GM10847 (cell line): ENCODE measurements around the gene CX3CL1.

Experiments
- POLR2A ChIP-seq: IDR thresholded peaks from 2 replicates; pipeline ENCODE4 v1.6.1; 2011; ENCODE audit not compliant: insufficient read length; ENCODE audit errors: extremely low read depth

Gene CX3CL1

DNA sequence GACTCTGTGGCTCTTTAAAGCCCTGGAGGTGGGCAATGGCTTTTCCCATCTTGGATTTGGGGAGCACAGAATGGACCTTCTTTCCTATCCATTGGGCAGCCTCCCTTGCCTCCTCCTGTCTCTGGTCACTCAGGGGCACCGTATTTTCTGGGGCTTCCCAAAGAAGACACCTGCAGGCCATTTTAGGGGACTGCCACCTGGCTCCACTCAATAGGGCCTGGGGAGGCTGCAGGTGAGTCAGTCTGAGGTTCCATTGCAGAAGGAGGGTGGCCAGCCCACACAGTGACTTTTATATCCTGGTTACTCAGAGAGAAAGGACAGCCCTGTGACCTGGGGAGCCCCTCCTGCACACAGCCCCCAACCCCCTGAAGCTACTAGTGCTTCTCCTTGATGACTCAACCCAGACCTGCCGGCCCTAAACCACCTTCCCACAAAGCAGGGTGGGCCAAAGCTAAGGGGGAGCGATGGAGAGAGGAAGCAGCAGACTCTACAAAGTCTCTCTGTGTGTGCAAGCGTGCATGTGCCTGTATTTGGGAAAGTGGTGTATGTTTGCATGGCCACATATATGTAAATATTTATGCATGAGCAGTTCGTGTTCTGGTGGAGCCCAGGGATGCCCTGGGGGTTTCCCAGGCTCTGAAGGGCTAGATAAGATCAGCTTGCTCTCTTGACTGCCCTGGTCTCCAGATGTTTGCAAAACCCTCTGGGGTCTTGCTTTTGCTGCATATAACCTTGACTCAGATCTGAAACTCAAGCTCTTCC lies 5.0 kb downstream of the CX3CL1 start:
- TF ChIP-seq POLR2A = no peak

- no peak for TF ChIP-seq POLR2A
Observed at GRCh38 chr16:57379579-57379978, 7.3 kb downstream of the CX3CL1 start.

DNA sequence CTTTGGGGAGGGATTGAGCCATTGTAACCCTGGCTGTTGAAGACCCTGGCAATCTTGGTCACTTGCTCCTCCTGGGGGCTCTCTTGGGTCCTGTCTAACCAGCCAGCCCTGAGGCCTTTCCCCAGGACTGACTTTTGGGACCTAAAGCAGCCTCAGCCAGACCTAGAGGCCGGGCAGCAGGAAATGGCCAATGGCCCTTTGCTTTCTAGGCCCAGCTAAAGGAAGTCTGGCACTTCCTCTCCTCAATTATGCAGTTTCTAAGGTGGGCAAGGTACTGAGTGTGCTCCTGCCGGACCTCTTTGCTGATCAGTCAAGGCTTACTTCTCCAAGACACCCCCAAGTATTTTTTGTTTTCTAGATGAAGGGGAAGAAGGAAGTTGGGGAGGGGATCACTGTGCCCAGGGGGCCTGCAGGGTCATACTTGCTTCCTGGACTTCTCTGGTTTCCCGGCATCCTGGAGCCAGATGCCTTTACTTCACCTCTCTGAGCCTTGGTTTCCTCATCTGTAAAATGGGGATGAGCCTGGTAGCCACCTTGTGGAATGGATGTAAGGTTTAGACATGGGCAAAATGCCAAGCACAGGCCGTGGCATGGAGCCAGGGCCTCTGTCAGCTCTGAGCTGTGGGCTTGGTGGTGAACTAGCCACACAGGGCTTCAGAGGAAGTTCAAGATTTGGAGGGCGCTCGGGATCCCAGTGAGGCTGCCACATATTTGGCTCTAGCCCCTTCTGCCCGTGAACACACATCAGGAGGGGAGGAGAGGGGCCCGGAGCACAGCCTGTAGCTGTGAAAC lies 8.6 kb downstream of the CX3CL1 start:
- TF ChIP-seq POLR2A = no peak

- no peak for TF ChIP-seq POLR2A
Observed at GRCh38 chr16:57381791-57382534, 9.7 kb downstream of the CX3CL1 start.

DNA sequence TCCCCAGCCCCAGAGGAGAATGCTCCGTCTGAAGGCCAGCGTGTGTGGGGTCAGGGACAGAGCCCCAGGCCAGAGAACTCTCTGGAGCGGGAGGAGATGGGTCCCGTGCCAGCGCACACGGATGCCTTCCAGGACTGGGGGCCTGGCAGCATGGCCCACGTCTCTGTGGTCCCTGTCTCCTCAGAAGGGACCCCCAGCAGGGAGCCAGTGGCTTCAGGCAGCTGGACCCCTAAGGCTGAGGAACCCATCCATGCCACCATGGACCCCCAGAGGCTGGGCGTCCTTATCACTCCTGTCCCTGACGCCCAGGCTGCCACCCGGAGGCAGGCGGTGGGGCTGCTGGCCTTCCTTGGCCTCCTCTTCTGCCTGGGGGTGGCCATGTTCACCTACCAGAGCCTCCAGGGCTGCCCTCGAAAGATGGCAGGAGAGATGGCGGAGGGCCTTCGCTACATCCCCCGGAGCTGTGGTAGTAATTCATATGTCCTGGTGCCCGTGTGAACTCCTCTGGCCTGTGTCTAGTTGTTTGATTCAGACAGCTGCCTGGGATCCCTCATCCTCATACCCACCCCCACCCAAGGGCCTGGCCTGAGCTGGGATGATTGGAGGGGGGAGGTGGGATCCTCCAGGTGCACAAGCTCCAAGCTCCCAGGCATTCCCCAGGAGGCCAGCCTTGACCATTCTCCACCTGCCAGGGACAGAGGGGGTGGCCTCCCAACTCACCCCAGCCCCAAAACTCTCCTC lies 10.4 kb downstream of the CX3CL1 start:
- no peak for TF ChIP-seq POLR2A

- no peak for TF ChIP-seq POLR2A
Observed at GRCh38 chr16:57383276-57384247, 11.3 kb downstream of the CX3CL1 start.

GRCh38 chr16:57384248-57385070 lies 12.2 kb downstream of the CX3CL1 start:
- TF ChIP-seq POLR2A = no peak

DNA sequence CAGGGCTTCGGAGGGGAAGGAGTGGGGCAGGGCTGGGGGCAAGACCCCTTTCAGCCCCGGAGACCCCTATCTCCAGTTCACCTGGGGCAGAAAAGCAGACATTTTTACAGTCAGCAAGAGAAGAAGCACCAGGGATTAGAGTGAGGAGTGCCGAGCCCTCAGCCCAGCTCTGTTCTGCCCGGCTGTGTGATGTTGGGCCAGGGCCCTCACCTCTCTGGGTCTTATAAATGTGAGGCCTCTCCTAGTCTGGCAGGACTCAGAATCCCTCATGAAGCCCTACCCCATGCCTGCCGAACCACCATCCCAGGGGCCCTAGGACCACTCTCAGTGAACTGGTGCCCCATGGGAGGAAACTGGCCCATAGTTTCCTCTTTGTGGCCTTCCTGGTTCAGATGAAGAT lies 12.8 kb downstream of the CX3CL1 start:
- TF ChIP-seq POLR2A = no peak

- no peak for TF ChIP-seq POLR2A
Observed at GRCh38 chr16:57386381-57386951, 14.2 kb downstream of the CX3CL1 start.

DNA sequence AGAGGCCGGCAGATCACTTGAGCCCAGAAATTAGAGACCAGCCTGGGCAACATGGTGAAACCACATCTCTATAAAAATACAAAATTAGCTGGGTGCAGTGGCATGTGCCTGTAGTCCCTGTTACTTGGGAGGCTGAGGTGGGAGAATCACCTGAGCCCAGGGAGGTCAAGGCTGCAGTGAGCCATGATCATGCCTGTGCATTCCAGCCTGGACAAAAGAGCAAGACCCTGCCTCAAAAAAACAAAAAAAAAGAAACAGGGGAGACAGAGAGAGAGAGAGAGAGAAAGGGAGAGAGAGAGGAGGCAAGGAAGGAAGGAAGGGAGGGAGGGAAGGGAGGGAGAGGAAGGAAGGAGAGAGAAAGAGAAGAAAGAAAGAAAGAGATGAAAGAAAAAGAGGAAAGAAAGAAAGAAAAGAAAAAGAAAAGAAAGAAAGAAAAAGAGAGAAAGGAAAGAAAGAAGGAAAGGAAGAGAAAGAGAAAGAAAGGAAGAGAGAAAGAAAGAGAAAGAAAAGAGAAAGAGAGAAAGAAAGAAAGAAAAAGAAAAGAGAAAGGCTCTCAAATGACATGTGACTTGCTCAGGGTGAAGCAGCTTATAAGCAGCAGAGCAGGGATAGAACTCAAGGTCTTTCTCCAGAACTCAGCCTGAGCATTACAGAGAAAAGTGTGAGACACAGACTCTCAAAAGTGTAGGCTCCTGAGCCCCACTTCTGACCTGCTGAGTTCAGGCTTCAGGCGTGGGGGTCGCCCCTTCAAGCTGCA lies 15.5 kb downstream of the CX3CL1 start:
- no peak for TF ChIP-seq POLR2A

GRCh38 chr16:57388359-57389086 lies 16.2 kb downstream of the CX3CL1 start:
- TF ChIP-seq POLR2A = no peak
